Smooth muscle cell (in vitro differentiated cells): Measurements from ENCODE around the gene GNAQ. TPM values are rescaled to one million over a fixed set of nuclear protein-coding genes. Genes with fewer than 3 reads are reported as not detected.
"Not testable (repeated sequence)": the region's sequence is repeated elsewhere in the genome, so short reads cannot be mapped to it uniquely, and the experiment has no call there.

Experiments used
- DNase-seq: peaks from one replicate; lab custom pipeline; 2025; ENCODE audit not compliant: unreplicated experiment; lab: John Stamatoyannopoulos, UW
- H2AFZ ChIP-seq: fragments of 200-600 bp; sonication (generic); 2 replicates; pipeline ENCODE4 v1.6.0; 2016; ENCODE audit warnings: antibody characterized with exemption, low read depth, mild to moderate bottlenecking
- H3F3A ChIP-seq: fragments of 200-600 bp; sonication (generic); 2 replicates; pipeline ENCODE4 v1.6.0; 2017; ENCODE audit warnings: antibody characterized with exemption, low read depth
- H3K27ac ChIP-seq: fragments of 200-600 bp; sonication (generic); 2 replicates; pipeline ENCODE4 v1.5.1; 2016; ENCODE audit warnings: low read depth, mild to moderate bottlenecking
- H3K27me3 ChIP-seq: fragments of 200-600 bp; sonication (generic); 2 replicates; pipeline ENCODE4 v1.6.1; 2016; ENCODE audit warnings: low read depth, mild to moderate bottlenecking
- H3K36me3 ChIP-seq: fragments of 200-600 bp; sonication (generic); 2 replicates; pipeline ENCODE4 v1.5.1; 2016; ENCODE audit warnings: low read depth
- H3K4me1 ChIP-seq: fragments of 200-600 bp; sonication (generic); 2 replicates; pipeline ENCODE4 v1.5.1; 2016; ENCODE audit warnings: low read depth
- H3K4me2 ChIP-seq: fragments of 200-600 bp; sonication (generic); 2 replicates; pipeline ENCODE4 v1.6.0; 2016; ENCODE audit warnings: mild to moderate bottlenecking
- H3K4me3 ChIP-seq: fragments of 200-600 bp; sonication (generic); 2 replicates; pipeline ENCODE4 v1.5.1; 2016; ENCODE audit warnings: mild to moderate bottlenecking
- H3K79me2 ChIP-seq: fragments of 200-600 bp; sonication (generic); 2 replicates; pipeline ENCODE4 v1.6.0; 2016; ENCODE audit warnings: low read depth, mild to moderate bottlenecking
- H3K9ac ChIP-seq: fragments of 200-600 bp; sonication (generic); 2 replicates; pipeline ENCODE4 v1.6.0; 2016; ENCODE audit warnings: low read depth
- H3K9me3 ChIP-seq: fragments of 200-600 bp; sonication (generic); replicated peaks from 2 replicates; pipeline ENCODE4 v1.5.1; 2016; ENCODE audit warnings: low read depth
- H4K20me1 ChIP-seq: fragments of 200-600 bp; sonication (generic); 2 replicates; pipeline ENCODE4 v1.6.0; 2016; ENCODE audit warnings: low read depth
- WGBS: methylation state at CpG from one replicate; pipeline ENCODE4 v1.1.7; 2016; ENCODE audit warnings: low lambda C conversion rate; 5-methylcytosine and 5-hydroxymethylcytosine counted together
- polyA plus RNA-seq: library from polyadenylated mRNA; unstranded; fragments of >200 nt; fragmentation: Nextera tagmentation; extraction: Ambion mirVana; gene quantifications from 2 replicates; pipeline ENCODE4 v1.2.1, GENCODE V29; 2016
- total RNA-seq: library from RNA; depleted of rRNA; stranded (reverse); fragments of >200 nt; gene quantifications from 2 replicates; pipeline ENCODE4 v1.2.3, GENCODE V29; 2014
- TF ChIP-seq, protein P1 (sequence below): fragments of 200-600 bp; sonication (generic); IDR thresholded peaks from 2 replicates; pipeline ENCODE4 v1.5.1; 2017; ENCODE audit warnings: borderline replicate concordance, mild to moderate bottlenecking, antibody characterized with exemption; ENCODE audit not compliant: insufficient read depth, poor library complexity, severe bottlenecking

GNAQ gene
- total and polyA plus RNA-seq, 2 experiments from 2014 or later, result 12.5 to 41.4 TPM

- Histone ChIP-seq H3K4me3 (no peak overlapping the region), H3K4me1 (peaks cover 4% of the 10 kb centered on the region), H3K9ac (no peak overlapping the region), H3K9me3 (peaks cover 6% of the 10 kb centered on the region), H3F3A (peaks cover 27% of the 10 kb centered on the region), H4K20me1 (no peaks in the 10 kb centered on the region), H2AFZ (no peak overlapping the region), H3K79me2 (no peaks in the 10 kb centered on the region), H3K27ac (peak overlapping the region; percentile 40), H3K4me2 (no peak overlapping the region), H3K27me3 (no peaks in the 10 kb centered on the region), H3K36me3 (no peaks in the 10 kb centered on the region)
- 58% methylated on average over 1 of the region's 1 CpG for WGBS
- no peak for DNase-seq
- TF ChIP-seq, protein P1, sequence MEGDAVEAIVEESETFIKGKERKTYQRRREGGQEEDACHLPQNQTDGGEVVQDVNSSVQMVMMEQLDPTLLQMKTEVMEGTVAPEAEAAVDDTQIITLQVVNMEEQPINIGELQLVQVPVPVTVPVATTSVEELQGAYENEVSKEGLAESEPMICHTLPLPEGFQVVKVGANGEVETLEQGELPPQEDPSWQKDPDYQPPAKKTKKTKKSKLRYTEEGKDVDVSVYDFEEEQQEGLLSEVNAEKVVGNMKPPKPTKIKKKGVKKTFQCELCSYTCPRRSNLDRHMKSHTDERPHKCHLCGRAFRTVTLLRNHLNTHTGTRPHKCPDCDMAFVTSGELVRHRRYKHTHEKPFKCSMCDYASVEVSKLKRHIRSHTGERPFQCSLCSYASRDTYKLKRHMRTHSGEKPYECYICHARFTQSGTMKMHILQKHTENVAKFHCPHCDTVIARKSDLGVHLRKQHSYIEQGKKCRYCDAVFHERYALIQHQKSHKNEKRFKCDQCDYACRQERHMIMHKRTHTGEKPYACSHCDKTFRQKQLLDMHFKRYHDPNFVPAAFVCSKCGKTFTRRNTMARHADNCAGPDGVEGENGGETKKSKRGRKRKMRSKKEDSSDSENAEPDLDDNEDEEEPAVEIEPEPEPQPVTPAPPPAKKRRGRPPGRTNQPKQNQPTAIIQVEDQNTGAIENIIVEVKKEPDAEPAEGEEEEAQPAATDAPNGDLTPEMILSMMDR, result no peak
Observed at GRCh38 chr9:77708064-77708815, 323.4 kb downstream of the GNAQ start.

DNA sequence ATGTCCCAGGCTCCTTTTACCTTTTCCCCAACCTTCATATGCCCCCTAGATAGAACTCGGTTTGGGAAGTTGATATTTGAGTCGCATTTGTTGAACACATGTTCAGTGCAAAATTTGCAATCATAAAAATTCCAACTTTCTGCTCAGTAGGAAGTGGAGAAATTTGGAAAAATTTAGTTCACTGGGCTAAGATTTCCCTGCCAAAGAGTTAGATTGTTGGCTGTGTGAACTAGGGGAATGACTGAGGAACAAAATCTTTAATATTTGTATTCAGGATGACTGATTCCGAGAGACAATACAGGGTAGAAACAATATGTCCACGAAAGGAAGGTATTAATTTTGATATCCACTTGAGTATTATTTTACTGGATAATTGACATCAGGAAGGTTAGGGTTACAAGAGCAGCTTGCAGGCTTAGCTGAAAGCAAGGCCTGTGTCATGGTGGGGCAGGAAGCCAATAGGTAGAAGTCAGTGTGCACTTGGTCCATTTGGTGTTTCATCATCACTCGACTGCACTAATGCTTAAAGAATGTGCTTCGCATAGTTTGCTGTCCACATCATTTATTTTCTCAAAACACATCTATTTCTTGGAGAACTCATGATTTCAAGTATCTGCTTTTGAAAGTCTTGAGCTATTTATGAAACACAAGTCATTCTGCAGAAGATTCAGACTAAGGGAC lies 324.1 kb downstream of the GNAQ start:
- Histone ChIP-seq H3K36me3 (no peaks in the 10 kb centered on the region), H3K9ac (no peak overlapping the region), H3K27me3 (no peaks in the 10 kb centered on the region), H3K4me1 (peaks cover 4% of the 10 kb centered on the region), H3K4me2 (no peak overlapping the region), H2AFZ (no peak overlapping the region), H3K79me2 (no peaks in the 10 kb centered on the region), H3K27ac (peak overlapping the region; percentile 40), H4K20me1 (no peaks in the 10 kb centered on the region), H3K9me3 (peaks cover 6% of the 10 kb centered on the region), H3F3A (peaks cover 27% of the 10 kb centered on the region), H3K4me3 (no peak overlapping the region)
- WGBS, result 83% methylated on average over 6 of the region's 6 CpGs
- no peak for DNase-seq
- TF ChIP-seq, protein P1, result no peak

GRCh38 chr9:77705636-77706035 lies 326.0 kb downstream of the GNAQ start:
- no peaks in the 10 kb centered on the region for H3K36me3 ChIP-seq
- no peak for DNase-seq
- peaks cover 6% of the 10 kb centered on the region for H3K9me3 ChIP-seq
- H2AFZ ChIP-seq, result no peak overlapping the region
- no peaks in the 10 kb centered on the region for H3K79me2 ChIP-seq
- H3K4me1 ChIP-seq, result no peaks in the 10 kb centered on the region
- TF ChIP-seq, protein P1, result no peak
- H3K27ac ChIP-seq, result no peak overlapping the region
- peaks cover 20% of the 10 kb centered on the region for H3F3A ChIP-seq
- H3K4me3 ChIP-seq, result no peak overlapping the region
- no peak overlapping the region for H3K9ac ChIP-seq
- H4K20me1 ChIP-seq, result no peaks in the 10 kb centered on the region
- no peak overlapping the region for H3K4me2 ChIP-seq
- H3K27me3 ChIP-seq, result no peaks in the 10 kb centered on the region

GRCh38 chr9:77702521-77703390 lies 328.9 kb downstream of the GNAQ start:
- not testable (repeated sequence) for H3K27me3 ChIP-seq, H3K4me3 ChIP-seq, H3K27ac ChIP-seq, H4K20me1 ChIP-seq, H3K4me2 ChIP-seq, H3K9ac ChIP-seq, H3K4me1 ChIP-seq, H2AFZ ChIP-seq, H3K36me3 ChIP-seq, H3K79me2 ChIP-seq, DNase-seq, H3K9me3 ChIP-seq, H3F3A ChIP-seq
- WGBS, result 98% methylated on average over 30 of the region's 52 CpGs
